Dermis blood vessel endothelial cell (primary cell): ENCODE data around the gene UGGT2. TPM values are rescaled to one million over a fixed set of nuclear protein-coding genes. Genes with fewer than 3 reads are reported as not detected.
"Not testable (repeated sequence)": the region's sequence is repeated elsewhere in the genome, so short reads cannot be mapped to it uniquely, and the experiment has no call there.

ENCODE experiments used
- DNase-seq: peaks from one replicate; pipeline ENCODE4 v3.0.0; 2010
- total RNA-seq: library from RNA; depleted of rRNA; stranded (reverse); fragments of >200 nt; gene quantifications from 2 replicates; pipeline ENCODE4 v1.2.3, GENCODE V29; 2014

UGGT2 gene
- total RNA-seq, 1 donor from 2014 or later = 32.8 TPM

GRCh38 chr13:95793781-95794180, 259.4 kb downstream of the UGGT2 start:
- no peak for DNase-seq

DNA sequence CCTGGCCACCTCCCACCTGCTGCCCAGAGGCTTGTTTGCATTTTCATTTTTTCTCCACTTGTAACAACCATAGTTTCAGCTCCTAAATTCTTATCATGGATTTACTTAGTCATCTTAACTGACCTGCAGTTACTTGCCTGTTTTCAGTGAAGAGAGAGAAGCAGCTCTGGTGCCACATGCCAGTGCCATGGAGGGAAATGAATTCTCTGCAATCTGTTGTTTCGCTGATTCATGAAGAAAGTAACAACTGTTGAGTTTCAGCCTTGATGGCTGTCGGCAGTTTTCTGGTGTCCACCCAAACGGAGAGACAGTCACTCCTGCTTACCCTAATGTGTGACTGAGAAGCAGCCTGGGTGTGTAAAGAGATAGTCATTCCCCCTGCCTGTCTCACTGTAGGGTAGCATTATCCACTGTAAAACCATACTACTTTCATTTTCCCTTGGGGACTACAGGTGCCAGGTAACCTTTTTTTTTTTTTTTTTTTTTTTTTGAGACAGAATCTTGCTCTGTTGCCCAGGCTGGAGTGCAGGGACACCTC, 260.1 kb downstream of the UGGT2 start:
- DNase-seq = no peak

DNA sequence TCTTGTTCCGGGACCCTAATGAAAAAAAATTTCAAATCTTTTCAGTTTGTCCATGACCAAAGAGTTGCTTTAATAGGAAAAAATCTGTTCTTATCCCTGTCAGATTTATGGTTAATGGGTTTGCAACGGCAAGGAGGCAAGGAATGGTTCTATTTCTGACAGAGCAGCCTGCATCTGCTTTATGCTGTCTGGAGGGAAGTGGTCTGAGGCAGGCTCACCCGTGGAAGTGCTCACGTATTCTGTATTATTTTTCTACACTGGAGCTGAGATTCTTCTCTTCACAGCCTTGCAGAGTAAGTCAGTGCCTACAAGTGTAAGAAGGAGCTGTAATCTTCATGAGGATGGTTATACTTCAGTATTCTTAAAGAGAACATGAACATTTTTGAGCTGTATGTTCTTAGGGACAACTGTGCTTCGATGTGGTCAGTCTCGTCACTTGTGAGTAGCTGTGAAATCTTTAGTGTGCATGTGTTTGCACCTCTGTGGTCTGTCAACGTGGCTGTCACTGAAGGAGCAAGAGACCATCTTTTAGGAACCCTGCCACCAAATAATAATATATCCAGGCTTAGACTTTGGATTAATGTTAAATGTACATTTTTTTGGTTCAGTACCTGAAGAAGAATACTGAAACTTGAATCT, 262.0 kb downstream of the UGGT2 start:
- no peak for DNase-seq

- DNase-seq = not testable (repeated sequence)
Observed at GRCh38 chr13:95789315-95789714, 263.9 kb downstream of the UGGT2 start.

GRCh38 chr13:95788100-95788463, 265.1 kb downstream of the UGGT2 start:
- DNase-seq = no peak

- DNase-seq = no peak
Observed at GRCh38 chr13:95787356-95788099, 265.7 kb downstream of the UGGT2 start.

DNA sequence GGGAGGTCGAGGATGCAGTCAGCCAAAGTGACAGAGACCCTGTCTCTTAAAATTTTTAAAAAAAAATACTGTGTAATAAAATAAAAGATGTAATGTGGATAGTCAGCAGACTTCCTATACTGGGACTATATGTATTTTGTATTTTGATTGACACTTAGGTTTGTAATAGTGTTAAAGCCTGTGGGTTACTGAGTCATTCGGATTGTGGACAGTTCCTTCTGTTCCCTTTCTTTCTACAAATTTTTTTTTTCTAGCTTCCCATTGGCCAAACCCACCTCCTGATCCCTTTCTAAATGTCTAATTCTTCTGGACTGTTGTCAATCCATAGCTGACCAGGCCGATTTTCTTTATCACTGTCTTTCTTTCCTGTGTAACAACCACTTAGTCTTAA, 268.3 kb downstream of the UGGT2 start:
- peak; percentile 26 for DNase-seq

DNA sequence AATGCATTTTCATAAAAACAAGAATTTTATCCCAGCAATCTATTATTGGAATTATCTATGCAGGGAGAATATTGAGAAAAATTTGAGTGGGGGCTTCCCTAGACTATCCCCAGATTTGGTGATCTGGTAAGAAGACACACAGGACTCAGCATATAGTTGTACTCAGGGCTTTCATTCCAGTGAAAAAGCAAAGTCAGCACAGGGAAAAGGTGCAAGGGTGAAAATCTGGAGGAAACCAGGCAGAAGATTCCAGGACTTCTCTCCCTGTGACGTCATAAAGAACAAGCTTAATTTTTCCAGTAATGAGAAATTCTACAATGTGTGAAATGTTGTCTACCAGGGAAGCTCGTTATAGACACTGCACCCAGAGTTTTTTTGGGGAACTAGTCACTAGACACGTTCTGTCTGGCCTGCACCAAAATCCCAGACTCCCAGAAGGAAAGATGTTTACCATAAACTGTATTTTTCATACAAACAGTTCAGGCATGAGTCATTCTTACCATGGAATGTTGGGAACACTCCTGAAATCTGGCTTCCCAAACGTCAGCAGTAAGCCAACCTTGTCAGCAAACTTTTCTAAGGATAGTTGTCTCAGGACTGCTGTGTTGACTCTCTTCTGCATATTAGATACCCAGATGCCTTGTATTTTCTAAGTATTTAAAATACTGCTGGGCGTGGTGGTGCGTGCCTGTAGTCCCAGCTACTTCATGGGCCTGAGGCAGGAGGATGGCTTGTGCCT, 268.9 kb downstream of the UGGT2 start:
- peak; percentile 88 for DNase-seq

DNA sequence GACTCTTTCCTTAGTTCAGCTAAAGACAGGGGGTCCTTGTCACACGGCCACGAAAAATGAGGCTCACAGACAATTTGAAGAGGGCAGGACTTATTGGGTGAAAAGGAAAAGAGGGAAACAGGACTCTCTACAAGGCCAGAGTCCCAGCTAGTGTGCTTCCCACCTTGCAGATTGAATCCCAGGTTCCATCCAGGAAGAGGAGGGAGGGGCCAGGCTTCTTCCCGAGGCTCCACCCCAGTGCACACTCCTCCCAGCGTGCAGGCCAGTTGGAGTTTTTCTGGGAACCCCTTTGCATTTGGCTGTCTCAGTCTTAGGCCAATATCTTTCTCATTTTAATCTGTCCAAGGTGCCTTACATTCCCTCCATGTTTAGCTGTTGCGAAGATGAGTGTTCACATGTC, 269.5 kb downstream of the UGGT2 start:
- DNase-seq = no peak

- not testable (repeated sequence) for DNase-seq
Observed at GRCh38 chr13:95781940-95782339, 271.3 kb downstream of the UGGT2 start.

DNA sequence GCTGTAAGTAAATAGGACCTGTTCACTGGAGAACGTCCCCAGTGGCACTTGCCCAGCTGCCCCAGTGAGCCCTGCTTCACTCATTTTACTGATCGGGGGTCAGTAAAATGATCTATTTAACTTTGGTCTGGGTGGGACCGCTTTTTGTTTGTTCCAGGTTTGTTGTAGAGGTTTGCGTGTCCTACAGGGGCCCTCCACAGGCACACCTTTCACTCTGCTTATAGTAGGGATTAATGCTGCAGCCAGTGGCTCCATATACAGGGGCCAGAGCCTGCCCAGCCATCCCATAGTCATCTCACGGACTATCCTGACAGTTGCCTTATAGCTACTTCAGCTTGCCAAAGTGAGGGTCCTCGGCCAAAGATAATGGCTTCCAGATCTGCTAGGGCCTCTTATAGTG, 272.2 kb downstream of the UGGT2 start:
- no peak for DNase-seq

GRCh38 chr13:95779522-95779921, 273.7 kb downstream of the UGGT2 start:
- DNase-seq = no peak

- no peak for DNase-seq
Observed at GRCh38 chr13:95771905-95772304, 281.3 kb downstream of the UGGT2 start.

- no peak for DNase-seq
Observed at GRCh38 chr13:95763601-95764000, 289.6 kb downstream of the UGGT2 start.

GRCh38 chr13:95762626-95763025, 290.6 kb downstream of the UGGT2 start:
- DNase-seq = not testable (repeated sequence)

DNA sequence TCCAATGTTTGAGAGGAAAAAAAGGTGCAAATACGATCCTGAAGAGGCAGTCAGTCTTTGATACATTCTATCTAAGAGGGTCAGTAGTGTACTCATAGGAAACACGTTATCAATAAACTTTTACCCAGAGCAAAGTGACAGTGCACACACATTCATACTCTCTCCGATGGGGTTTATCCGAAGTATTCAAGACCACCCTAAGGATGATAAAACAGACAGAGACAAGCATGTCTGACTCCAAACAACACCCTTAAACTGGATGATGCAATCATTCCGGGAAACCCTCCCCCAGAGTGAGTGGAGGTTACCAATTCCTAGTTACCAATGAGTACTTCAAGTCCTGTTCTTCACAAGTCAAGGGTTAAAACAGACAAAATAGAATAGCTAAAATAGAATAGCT, 297.1 kb downstream of the UGGT2 start:
- no peak for DNase-seq

GRCh38 chr13:95754069-95754468, 299.1 kb downstream of the UGGT2 start:
- DNase-seq = no peak

DNA sequence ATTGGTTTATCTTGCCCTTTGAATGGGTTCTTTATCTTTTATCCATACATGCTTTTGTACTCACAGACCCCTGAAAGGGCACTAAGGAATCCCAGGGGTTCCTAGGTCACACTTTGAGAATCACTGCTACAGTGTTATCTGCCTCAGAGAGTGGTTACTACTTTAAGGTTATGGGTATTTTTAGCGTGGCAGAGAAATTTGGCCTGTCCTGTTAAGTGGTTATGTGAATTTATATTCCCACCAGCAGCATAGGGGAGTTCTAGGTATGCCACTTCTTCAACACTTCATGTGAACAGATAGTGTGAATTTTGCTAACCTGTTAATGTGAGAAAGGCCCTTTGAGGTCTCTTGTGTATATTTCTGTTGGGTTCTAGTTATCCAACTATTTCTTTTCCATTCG, 300.5 kb downstream of the UGGT2 start:
- no peak for DNase-seq

Other genes starting within 250 kb of the UGGT2 start
- under 0.01 TPM in 1 of 2 replicates, not detected in the other for gene HS6ST3, start 36.7 kb upstream of the UGGT2 start, total RNA-seq